C4-2B (cell line): ENCODE results near the gene SLC8A1.

ENCODE experiments used
- CTCF ChIP-seq: fragments of 450-650 bp; conservative IDR thresholded peaks from 2 replicates; pipeline ENCODE4 v1.5.1; 2017; ENCODE audit warnings: mild to moderate bottlenecking
- ZFX ChIP-seq: fragments of 450-650 bp; IDR thresholded peaks from 2 replicates; pipeline ENCODE4 v1.6.1; 2017

DNA sequence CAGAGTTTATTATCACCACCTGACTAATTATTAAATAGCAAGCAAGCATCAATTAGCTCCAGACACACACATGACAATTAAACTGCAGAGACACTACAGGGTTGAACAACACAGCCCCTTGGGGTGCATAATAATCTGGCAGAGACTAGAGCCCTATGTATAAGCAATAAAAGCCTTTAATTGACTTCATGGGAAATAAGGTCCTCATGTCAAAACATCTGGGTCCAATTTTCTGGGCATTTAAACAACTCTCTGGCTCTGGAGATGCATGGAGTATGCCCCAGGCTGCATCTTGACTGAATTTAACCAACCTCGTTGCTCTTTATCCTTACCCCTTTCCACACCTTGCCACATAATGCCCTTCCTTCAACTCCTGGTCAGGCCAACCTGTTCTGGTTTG, 402.1 kb downstream of the SLC8A1 start:
- TF ChIP-seq CTCF (no peak), ZFX (no peak)
